Stimulated activated CD8-positive, alpha-beta memory T cell treated with anti-CD3 and anti-CD28 coated beads, Interleukin-12 subunit alpha, Interleukin-12 subunit beta, amount 100 ng/mL, for 4 hours (primary cell): ENCODE measurements around the gene CFAP61.
"Not testable (repeated sequence)": the region's sequence is repeated elsewhere in the genome, so short reads cannot be mapped to it uniquely, and the experiment has no call there.

Experiments
- DNase-seq: peaks from one replicate; pipeline ENCODE4 v3.0.0-alpha.2; 2020; ENCODE audit warnings: low read depth

The CFAP61 gene

DNA sequence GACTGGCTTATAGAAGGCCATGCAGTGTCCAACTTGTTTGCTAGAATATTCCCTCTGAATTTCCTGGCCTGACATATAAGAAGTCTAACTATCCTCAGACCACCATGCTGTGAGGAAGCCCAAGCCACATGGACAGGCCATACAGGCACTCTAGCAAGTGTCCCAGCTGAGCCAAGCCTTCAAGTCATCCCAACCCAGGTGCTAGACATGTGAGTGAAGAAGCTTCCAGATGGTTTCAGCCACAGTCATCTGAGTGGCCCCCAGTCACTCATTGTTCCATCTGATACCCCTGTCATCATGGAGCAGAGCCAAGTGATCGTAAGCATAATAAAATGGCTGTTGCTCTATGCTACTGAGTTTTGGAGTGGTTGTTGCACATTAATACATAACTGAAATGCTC is 269.6 kb downstream of the CFAP61 start:
- no peak for DNase-seq

GRCh38 chr20:20322912-20323311 is 270.6 kb downstream of the CFAP61 start:
- DNase-seq, result no peak

DNA sequence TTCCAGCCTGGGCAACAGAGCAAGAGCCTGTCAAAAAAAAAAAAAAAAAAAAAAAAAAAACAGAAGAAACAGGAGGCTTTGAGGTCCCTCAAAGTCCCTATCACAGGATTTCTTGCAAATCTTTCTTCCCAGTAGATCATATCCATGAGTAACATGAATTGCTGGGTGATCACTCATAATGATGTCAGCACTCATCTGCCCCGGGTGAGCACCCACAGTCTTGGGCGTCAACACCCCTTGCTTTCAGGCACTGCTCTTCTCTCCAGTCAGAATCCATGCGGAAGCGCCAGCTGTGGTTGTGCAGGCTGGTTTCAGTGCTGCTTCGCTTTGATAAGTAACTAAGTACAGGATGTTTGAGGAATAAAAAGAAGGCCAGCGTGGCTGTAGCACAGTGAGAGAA is 275.4 kb downstream of the CFAP61 start:
- DNase-seq, result no peak

DNA sequence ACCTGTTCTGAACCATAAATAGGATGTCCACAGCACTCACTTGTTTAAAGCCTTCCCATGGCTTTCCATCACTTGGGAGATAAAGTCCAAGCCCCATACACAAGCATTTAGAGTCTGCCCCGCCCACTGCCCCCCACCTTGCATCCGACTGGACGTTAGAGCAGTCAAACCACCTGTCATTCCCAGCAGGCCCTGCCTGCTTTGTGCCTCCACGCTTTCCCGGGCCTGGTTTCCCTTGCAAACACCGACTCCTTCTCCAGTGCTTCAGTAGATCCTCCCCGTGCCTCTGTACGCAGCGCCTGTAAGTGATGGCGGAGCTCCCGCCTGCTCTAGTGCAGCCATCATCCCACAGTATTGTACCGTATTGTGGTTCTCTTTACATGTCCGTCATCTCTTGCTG is 277.2 kb downstream of the CFAP61 start:
- no peak for DNase-seq

DNA sequence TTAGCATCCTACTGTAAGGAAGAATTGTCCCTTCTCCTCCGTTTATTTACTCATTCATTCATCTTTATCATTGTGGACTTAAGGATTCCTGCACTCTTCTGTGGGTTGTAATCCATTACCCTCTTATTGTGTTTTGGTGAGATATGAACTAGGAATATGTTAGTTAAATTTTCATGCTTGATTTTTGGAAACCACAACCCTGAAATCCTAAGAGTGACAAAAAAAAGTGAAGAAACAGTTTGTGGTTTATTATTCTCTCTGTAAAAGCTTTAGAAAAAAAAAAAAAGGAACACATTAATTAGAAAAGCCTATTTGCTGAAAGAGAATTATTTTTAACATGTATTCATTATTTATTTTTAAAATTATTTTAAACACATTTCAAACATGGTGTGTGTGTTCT is 278.8 kb downstream of the CFAP61 start:
- no peak for DNase-seq

GRCh38 chr20:20331817-20332216 is 279.5 kb downstream of the CFAP61 start:
- DNase-seq, result no peak

DNA sequence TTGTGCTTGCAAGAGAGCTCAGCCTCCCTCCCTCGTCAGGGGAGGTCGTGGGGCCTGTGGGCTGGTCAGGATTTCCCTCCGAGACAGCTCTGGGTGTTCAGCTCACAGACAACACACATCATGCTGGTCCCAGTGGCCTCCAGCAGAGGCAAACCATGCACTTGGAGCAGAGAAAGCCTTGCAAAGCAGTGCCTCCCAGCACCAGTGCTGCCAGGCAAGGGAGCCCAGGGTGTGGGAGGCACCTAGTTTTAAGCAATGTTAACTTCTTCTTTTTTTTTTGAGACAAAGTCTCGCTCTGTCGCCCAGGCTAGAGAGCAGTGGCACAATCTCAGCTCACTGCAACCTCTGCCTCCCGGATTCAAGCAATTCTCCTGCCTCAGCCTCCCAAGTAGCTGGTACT is 281.5 kb downstream of the CFAP61 start:
- DNase-seq, result no peak

DNA sequence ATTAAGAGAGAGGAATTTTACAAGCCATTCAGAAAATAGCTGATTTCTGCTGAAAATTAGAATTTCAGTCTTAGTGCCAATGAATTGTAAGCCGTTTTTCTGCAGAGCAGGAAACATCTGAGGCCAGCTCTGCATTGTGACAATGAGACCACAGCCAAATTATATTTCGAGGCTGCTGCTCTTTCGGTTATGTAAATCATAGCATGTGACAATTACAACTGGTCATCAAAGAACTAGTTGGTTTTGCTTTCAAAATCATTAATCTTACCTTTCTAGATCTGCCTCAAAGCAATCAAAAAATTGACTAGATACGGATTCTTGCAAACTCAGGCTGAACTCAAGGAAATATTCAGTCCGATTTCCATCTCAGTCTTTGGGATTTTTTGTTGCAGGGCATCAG is 282.2 kb downstream of the CFAP61 start:
- no peak for DNase-seq

DNA sequence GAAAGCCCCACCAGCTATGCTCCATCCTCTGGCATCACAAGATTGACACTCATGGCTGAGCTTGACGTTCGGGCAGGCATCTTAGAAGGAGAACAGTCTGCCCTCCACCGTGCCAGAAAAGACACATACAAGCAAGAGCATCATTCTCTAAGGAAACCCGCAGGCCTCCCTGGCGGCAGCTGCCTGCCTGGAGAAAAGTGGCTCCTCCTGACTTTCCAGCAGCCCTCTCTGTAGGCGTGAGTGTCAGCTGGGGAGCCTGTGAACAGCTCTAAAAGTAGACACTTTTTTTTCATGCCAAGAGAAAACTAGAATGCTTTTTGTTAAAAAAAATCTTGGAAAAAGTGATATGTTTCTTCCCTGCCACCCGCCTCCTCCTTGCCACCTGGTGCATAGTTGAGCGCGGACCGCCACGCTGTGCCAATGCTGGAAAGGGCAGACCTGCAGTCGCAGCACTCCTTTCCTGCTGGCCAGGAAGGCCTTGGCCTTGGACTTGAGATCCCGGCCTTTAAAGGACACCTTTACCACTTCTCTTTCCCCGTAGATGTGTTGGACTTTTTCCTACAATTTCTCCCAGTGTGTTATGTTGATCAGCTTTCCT is 285.9 kb downstream of the CFAP61 start:
- no peak for DNase-seq

- no peak for DNase-seq
Observed at GRCh38 chr20:20340443-20340842, 288.1 kb downstream of the CFAP61 start.

DNA sequence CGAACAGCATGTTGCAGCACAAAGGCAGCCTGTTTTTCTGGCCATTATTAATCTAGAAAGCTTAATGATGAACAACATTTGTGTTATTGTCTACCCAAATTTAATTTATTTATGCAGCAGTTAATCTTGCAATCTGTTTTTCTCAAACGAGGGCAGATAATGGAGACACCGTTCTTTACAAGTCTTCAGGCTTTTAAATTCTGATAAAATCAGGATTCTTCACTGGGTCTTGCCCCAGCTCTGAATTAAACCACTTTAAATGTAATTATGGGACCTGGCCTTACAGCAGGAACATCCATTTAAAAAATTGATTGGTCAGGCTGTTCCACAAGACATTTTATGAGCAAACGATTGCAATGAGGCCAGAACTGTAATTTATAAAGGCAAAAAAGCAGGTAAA is 289.0 kb downstream of the CFAP61 start:
- no peak for DNase-seq

DNA sequence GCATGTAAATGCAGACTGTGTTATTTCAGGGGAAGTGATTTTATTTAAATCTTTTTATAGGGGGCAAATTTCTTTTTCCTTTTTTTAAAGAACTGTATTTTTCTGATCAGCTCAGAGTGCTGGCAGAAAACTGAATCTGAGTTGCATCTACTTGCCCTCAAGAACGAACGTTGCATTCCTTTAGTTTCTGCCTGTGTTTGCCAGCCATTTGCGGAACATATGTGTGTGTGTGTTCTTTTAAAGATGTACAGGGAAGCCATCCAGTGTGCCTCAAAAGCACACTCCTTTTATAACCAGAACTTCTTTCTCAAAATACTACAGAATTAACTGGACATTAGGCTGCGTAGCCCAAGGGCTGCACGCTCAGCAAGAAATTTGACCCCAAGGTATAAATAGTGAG is 289.7 kb downstream of the CFAP61 start:
- no peak for DNase-seq

DNA sequence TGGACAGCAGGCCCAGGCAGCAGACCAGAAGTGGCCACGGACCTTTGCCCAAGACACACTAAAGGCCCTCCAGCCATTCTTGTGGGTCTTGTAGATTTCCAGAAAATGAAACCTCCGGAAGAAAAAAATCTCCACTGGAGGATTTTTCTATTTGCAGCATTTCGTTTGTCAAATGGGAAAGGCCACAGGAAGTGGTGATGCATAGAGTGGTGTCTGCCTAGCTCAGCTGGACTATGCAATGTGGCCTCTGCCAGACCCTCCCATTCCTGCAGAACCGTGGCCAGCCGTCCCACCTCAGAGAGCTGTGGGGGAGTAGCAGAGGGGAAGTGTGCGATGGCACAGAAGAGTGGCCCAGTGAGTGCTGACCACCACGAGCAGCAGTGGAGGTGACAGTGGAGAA is 291.6 kb downstream of the CFAP61 start:
- DNase-seq, result no peak

DNA sequence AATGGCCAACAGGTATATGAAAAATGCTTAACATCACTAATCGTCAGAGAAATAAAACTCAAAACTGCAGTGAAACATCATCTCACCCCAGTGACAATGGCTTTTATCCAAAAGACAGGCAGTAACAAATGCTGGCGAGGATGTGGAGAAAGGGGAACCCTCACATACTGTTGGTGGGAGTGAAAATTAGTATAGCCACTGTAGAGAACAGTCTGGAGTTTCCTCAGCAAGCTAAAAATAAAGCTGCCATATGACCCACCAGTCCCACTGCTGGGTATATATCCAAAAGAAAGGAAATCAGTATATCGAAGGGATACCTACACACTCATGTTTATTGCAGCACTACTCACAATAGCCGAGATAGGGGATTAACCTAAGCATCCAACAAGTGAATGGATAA is 292.1 kb downstream of the CFAP61 start:
- no peak for DNase-seq

DNA sequence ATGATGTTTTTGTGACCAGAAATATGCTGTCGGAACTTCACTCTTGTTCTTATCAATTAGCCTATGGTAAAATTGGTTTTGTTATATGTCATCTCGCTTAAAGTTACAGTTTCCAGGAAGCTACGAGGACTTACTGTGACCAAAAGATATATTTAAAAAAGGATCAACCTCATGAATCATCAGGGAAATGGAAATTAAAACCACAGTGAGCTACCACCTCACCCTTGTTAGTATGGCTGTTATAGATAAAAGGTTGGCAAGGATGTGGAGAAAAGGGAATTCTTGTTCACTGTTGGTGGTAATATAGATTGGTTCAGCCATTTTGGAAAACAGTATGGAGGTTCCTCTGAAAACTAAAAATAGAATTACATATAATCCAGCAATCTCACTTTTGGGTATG is 301.2 kb downstream of the CFAP61 start:
- no peak for DNase-seq

DNA sequence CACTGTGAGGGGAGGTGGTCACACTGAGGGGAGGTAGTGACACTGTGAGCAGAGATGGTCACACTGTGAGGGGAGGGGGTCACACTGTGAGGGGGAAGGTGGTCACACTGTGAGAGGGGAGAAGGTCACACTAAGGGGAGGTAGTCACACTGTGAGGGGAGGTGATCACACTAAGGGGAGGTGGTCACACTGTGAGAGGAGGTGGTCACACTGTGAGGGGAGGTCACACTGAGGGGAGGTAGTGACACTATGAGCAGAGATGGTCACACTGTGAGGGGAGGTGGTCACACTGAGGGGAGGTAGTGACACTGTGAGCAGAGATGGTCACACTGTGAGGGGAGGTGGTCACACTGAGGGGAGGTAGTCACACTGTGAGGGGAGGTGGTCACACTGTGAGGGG is 303.2 kb downstream of the CFAP61 start:
- not testable (repeated sequence) for DNase-seq

- DNase-seq, result no peak
Observed at GRCh38 chr20:20358801-20359200, 306.5 kb downstream of the CFAP61 start.

- DNase-seq, result no peak
Observed at GRCh38 chr20:20359628-20360027, 307.3 kb downstream of the CFAP61 start.

- DNase-seq, result no peak
Observed at GRCh38 chr20:20360464-20360863, 308.1 kb downstream of the CFAP61 start.

- DNase-seq, result no peak
Observed at GRCh38 chr20:20362774-20363433, 310.6 kb downstream of the CFAP61 start.

GRCh38 chr20:20363434-20363798 is 311.1 kb downstream of the CFAP61 start:
- DNase-seq, result no peak

DNA sequence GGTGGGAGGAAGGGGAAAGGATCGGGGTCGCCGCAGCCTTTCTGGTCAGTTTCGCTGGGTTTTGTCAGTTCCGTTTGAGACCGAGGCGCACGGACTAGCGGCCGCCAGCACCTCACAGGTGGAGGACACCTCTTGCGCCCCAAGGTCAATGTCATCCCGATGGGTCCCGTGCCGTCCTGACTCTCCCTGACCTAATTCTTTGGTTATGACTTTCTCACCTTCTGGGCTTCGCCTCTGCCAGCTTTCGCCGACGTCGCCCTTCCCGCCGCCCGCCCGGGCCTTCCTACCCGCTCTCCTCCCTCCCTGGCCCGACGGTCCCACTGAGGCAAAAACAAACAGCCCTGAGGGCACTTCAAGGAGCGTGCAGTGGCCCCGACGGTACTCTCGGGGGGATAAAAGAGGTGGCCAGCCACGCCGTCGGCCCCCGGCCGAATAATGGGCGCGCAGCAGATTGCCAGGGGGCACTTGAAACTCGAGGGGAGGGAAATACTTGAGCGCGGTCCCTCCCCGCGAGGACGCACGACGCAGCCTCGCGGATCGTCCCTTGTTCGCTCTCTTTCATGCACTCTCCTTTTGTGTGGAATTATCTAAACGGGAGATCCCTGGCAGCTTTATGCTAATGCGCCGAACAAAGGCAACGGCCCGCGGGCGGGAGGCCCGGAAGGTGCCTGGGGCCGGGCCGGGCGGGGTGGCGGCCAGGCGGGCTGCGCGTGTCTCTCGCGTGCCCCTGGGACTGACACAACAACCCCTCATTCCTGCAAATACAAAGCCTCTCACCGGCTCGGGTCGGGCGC is 311.7 kb downstream of the CFAP61 start:
- DNase-seq, result no peak
